Osteocyte (in vitro differentiated cells): ENCODE measurements around the gene BRCA1. TPM values are rescaled to one million over a fixed set of nuclear protein-coding genes. Genes with fewer than 3 reads are reported as not detected.
A peak's percentile ranks its signal among the peaks of the same experiment; 100 is the strongest.

ENCODE experiments used
- DNase-seq: peaks from one replicate; pipeline ENCODE4 v3.0.0; 2021; ENCODE audit warnings: mixed read lengths; ENCODE audit not compliant: unreplicated experiment; ENCODE audit errors: extremely low spot score
- H3K27ac Mint-ChIP-seq: one replicate; pipeline ENCODE4 v1.8.0; 2021; ENCODE audit warnings: mild to moderate bottlenecking, mixed read lengths; ENCODE audit not compliant: unreplicated experiment
- H3K27me3 Mint-ChIP-seq: one replicate; pipeline ENCODE4 v1.8.0; 2021; ENCODE audit warnings: mixed read lengths; ENCODE audit not compliant: unreplicated experiment
- H3K36me3 Mint-ChIP-seq: one replicate; pipeline ENCODE4 v1.8.0; 2021; ENCODE audit warnings: mixed read lengths; ENCODE audit not compliant: unreplicated experiment
- H3K4me1 Mint-ChIP-seq: one replicate; pipeline ENCODE4 v1.8.0; 2021; ENCODE audit warnings: mixed read lengths; ENCODE audit not compliant: unreplicated experiment
- H3K4me3 Mint-ChIP-seq: one replicate; pipeline ENCODE4 v1.8.0; 2021; ENCODE audit warnings: mild to moderate bottlenecking, moderate library complexity, mixed read lengths; ENCODE audit not compliant: unreplicated experiment
- H3K9me3 Mint-ChIP-seq: one replicate; pipeline ENCODE4 v1.8.0; 2021; ENCODE audit warnings: mixed read lengths; ENCODE audit not compliant: unreplicated experiment
- CTCF ChIP-seq: fragments of 200-600 bp; sonication (generic); IDR thresholded peaks from 2 replicates; pipeline ENCODE4 v1.5.0; 2021; ENCODE audit warnings: antibody characterized with exemption, mild to moderate bottlenecking, moderate library complexity
- total RNA-seq: library from RNA; stranded (reverse); gene quantifications from 2 replicates; pipeline ENCODE4 v1.2.1, GENCODE V29; 2021

Gene BRCA1
- total RNA-seq, 1 donor from 2014 or later: 7.3 TPM

GRCh38 chr17:43020789-43021740 lies 104.1 kb downstream of the BRCA1 start:
- Mint-ChIP-seq H3K27ac (peak overlapping the region; percentile 96), H3K4me3 (peak overlapping the region; percentile 94), H3K36me3 (peaks cover 14% of the 10 kb centered on the region), H3K27me3 (no peaks in the 10 kb centered on the region), H3K9me3 (no peaks in the 10 kb centered on the region), H3K4me1 (peaks cover 31% of the 10 kb centered on the region)
- no peak for DNase-seq
- TF ChIP-seq CTCF: no peak

DNA sequence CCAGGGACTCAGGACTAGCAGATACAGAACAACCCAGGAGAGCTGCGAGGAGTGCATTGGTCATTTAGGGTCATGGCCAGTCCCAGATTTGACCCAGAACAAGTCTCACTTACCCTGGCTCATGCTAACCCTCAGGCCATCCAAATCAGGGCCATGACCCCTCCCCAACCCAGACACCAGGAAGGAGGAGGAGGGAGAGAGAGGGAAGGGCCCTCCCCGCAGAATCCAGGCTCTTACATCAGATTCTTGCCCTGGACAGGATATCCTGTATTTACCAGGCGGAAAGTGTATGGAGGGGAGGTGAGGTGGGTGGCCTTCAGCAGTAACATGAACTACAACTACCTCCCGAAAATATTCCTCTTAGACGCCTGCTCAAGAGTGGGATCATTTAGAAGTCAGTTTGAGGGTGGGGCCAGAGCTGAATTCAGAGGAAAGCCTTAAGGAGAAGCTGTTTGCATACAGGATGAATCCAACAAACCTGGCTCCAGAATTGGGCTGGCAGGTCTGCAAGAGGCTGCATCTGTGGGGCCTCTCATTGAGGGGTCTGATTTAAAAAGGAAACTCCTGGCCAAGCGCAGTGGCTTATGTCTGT lies 105.0 kb downstream of the BRCA1 start:
- Mint-ChIP-seq H3K4me1 (peaks cover 35% of the 10 kb centered on the region), H3K4me3 (peak overlapping the region; percentile 94), H3K9me3 (no peaks in the 10 kb centered on the region), H3K27ac (peak overlapping the region; percentile 83), H3K27me3 (no peaks in the 10 kb centered on the region), H3K36me3 (peaks cover 19% of the 10 kb centered on the region)
- DNase-seq: no peak
- no peak for TF ChIP-seq CTCF

DNA sequence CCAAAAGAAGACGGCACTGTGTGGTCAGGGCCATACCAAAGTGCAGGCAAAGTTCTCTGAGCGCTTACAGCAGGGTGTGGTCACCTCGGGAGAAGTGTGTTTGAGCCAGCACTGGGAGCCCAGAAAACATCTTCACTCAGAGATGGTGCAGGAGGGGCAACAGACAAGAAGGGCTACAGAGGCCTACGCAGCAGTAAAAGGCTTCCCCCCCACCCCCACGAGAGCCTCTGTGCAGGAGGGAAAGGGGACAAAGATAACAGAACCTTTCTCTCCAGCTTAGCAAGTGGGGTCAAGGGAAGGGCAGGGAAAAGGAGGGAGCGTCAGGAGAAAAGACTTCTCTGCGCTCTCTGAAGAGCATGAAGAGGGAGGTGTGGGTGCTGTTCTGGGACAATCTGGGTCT lies 105.7 kb downstream of the BRCA1 start:
- no peaks in the 10 kb centered on the region for H3K27me3 Mint-ChIP-seq
- H3K4me3 Mint-ChIP-seq: peak overlapping the region; percentile 94
- no peaks in the 10 kb centered on the region for H3K9me3 Mint-ChIP-seq
- TF ChIP-seq CTCF: no peak
- H3K27ac Mint-ChIP-seq: peak overlapping the region; percentile 83
- H3K36me3 Mint-ChIP-seq: peaks cover 23% of the 10 kb centered on the region
- peaks cover 34% of the 10 kb centered on the region for H3K4me1 Mint-ChIP-seq
- no peak for DNase-seq

DNA sequence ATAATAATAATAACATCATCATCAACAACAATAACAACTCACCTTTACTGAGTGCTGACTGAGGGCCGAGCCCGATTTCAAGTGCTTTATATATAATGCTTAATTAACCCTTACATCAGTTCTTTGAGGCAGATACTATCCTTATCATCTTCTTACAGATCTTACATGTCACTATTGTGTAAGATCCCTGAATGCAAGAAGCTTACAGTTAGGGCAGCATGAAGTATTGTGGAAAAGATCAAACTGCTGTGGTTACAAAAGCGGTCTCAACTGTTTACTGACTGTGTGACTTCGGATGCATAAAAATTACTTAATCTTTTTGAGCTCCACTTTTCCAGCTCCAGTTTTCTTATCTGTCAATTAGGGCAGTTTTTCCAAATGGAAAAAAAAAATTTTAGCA lies 106.2 kb downstream of the BRCA1 start:
- no peak for DNase-seq
- peak overlapping the region; percentile 56 for H3K27ac Mint-ChIP-seq
- no peak for TF ChIP-seq CTCF

More for the DNA sequence above, 106.2 kb downstream of the BRCA1 start:
- no peak overlapping the region for H3K4me3 Mint-ChIP-seq
- no peaks in the 10 kb centered on the region for H3K9me3 Mint-ChIP-seq
- H3K27me3 Mint-ChIP-seq: no peaks in the 10 kb centered on the region
- peaks cover 30% of the 10 kb centered on the region for H3K4me1 Mint-ChIP-seq
- peaks cover 24% of the 10 kb centered on the region for H3K36me3 Mint-ChIP-seq
